OCI-M1 (cell line): ENCODE results near the gene TTC1.
"Not testable (repeated sequence)": the region's sequence is repeated elsewhere in the genome, so short reads cannot be mapped to it uniquely, and the experiment has no call there.

Experiments
- DNase-seq: peaks from one replicate; lab custom pipeline; 2025; lab: John Stamatoyannopoulos, UW

Gene TTC1, protein sequence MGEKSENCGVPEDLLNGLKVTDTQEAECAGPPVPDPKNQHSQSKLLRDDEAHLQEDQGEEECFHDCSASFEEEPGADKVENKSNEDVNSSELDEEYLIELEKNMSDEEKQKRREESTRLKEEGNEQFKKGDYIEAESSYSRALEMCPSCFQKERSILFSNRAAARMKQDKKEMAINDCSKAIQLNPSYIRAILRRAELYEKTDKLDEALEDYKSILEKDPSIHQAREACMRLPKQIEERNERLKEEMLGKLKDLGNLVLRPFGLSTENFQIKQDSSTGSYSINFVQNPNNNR

DNA sequence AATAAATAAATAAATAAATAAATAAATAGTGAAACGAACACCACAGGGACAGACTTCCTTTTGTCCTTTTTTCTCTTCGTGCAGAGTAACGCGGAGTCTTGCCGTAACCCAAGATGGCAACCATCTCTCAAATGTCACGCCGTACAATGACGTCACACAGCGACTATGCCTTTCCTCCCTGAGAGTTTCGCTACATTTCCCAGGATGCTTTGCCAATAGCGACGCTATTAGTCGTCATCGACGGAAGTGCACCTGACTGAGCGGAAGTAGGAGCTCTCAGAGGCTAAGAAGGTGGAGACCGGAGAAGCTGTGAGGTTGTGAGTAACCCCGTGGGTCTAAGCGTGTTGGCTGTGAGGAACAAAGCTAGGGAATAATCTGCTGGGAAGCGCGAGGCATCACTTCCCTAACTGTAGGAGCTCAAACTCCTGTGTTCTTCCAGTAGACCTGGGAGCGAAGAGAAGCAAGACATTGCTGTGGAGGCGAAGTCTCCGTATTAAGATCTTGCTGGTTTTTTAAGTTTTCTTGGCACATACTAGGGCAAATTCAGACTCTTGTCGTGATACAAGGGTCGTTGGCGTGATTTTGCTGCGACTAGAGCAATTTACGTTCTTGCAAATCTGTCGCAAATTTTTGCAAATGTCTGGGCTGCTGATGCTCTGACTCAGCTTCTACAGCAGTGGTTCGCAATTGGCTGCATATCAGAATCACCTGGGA lies at the start of gene TTC1:
Gene TTC1 (plus strand): TSS at position 263 of the 714 bp plus-strand sequence. CDS start 1,390 bp downstream, outside the sequence.
- peak; percentile 98 for DNase-seq

DNA sequence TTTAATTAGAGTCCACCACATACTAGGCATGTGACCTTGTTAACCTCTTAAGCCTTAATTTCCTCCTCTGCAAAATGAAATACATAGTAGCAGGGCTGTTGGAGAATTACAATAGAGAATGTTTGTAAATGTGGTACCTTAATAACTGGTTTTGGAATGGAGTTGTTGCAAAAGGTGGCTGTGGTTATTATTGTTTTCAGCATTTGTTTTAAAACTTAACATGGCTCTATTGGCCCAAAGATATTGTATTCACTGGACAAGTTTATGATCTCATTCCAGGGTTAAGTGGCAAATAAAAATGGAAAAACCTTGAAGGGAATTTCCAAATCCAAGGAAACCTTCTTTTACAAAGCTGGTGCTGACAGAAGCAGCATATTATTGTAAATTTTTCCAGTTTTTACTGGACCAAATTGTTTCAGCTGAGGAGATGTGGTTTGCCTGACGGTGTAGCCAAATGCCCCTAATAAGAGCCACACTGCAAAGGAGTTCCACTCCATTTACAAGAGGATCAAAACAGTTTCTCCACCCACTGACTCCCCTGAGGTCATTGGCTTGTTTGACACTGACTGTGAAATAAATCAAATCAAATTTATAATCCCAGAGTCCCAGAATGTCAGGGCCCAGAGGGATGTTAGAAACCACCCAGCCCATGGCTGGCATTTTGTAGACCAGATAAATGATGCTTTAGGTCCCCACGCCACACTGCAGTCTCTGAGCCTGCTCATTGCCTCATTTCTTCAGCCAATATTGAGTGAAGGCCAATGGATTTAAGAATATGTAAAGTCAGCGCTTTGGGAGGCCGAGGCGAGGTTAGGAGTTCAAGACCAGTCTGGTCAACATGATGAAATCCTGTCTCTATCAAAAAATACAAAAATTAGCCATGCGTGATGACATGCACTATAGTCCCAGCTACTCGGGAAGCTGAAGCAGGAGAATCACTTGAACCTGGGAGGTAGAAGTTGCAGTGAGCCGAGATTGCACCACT lies 47.5 kb upstream of the TTC1 start:
- DNase-seq = no peak

- DNase-seq = no peak
Observed at GRCh38 chr5:159962214-159962613, 46.7 kb upstream of the TTC1 start.

DNA sequence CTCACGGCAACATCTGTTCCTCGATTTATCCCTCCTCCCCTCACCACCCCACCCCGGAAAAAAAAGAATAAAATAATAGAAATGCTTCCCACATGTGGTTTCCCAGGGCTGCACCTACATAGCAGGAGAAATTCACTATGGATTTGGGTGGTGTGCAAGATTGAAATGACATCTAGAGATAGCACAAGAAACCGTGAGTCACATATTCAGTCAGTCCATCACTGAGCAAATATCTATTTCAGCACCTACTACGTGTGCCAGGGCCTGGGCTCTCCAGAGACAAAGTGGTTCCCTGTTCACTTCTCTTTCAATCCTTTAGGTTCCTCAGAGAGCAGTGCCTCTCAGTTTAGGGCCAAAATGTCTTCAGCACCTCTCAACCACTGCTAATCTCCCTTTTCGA lies 45.0 kb upstream of the TTC1 start:
- DNase-seq = no peak

DNA sequence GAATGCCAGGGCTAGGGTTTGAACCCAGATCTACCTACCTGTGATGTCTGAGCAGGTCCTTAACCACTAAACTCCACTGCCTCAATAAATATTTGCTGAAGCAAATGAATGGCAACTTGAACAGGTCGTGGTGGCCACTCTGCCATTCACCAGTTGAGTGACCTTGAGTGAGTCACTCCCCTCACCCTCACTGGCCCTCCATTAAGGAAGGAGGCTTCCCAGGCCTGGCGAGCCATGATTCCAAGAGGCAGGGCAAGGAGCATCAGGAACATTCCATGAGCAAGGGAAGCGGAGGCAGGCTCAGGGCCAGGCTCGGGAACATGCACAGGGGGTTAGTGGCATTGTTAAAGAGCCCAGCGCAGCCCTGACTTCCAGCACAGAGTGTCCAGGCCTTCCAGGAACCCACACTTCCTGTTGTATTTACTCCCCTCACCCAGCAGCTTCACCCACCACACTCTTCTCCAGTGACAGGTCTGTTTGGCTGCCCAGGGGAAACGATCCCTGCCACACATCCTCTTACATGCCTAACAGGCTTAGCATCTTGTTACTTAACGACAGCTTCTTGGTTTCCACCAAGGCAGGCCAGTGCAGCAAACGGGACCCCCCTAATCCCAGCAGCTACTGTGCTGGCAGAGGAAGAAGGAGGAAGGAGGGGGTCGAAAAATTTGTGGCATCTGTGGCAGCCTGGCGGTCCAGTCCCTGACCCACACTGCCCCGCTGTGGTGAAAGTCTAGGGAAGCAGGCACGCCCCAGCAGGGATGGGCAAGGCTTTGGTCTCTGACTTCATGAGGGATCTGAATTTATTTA lies 43.7 kb upstream of the TTC1 start:
- DNase-seq = peak; percentile 60

DNA sequence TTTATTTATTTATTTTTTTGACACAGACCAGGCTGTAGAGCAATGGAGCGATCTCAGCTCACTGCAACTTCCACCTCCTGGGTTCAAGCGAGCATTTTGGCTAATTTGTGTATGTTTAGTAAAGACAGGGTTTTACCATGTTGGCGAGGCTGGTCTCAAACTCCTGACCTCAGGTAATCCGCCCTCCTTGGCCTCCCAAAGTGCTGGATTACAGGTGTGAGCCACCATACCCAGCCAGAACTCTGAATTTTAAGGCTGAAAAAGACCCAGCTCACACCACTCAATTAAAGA lies 43.2 kb upstream of the TTC1 start:
- not testable (repeated sequence) for DNase-seq

GRCh38 chr5:159969966-159970365 lies 39.0 kb upstream of the TTC1 start:
- no peak for DNase-seq

DNA sequence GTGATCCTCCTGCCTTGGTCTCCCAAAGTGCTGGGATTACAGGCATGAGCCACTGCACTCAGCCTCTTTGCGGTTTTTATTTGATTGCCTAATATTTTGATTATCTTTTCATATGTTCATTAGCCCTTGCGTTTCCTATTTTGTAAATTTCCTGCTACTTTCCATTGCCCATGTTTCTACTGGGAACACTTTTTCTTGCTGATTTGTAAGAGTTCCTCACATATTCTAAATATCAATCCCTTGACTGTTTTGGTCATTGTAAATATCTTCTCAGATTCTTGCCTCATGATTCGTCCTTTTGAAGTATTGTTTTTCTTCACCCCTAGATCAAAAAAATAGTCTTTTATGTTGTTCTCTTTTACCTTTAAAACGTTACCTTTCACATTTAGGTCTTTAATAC lies 37.9 kb upstream of the TTC1 start:
- DNase-seq = no peak

DNA sequence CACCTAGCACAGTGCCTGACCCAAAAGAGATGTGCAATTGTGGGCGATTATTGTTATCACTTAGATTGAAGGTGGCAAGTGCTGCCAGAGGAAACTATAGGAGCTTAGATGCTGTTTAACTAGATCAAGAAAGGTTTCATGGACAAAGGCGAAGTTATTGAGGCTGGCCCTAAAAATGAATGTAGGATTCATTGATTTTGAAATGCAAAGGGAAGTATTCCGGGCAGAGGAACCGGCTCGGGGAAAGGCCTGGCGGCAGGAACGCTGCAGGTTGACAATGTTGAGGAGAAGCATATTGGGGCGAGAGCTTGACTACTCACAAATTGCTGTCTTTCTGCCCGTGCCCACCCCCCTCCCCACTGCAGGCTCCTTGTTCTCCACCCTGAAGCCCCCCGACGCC lies 37.4 kb upstream of the TTC1 start:
- DNase-seq = no peak

DNA sequence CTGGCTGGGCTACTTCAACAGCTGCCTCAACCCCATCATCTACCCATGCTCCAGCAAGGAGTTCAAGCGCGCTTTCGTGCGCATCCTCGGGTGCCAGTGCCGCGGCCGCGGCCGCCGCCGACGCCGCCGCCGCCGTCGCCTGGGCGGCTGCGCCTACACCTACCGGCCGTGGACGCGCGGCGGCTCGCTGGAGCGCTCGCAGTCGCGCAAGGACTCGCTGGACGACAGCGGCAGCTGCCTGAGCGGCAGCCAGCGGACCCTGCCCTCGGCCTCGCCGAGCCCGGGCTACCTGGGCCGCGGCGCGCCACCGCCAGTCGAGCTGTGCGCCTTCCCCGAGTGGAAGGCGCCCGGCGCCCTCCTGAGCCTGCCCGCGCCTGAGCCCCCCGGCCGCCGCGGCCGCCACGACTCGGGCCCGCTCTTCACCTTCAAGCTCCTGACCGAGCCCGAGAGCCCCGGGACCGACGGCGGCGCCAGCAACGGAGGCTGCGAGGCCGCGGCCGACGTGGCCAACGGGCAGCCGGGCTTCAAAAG lies 36.9 kb upstream of the TTC1 start:
- DNase-seq = no peak

- DNase-seq = no peak
Observed at GRCh38 chr5:159972538-159973362, 36.2 kb upstream of the TTC1 start.

GRCh38 chr5:159975462-159976019 lies 33.4 kb upstream of the TTC1 start:
- peak; percentile 16 for DNase-seq

DNA sequence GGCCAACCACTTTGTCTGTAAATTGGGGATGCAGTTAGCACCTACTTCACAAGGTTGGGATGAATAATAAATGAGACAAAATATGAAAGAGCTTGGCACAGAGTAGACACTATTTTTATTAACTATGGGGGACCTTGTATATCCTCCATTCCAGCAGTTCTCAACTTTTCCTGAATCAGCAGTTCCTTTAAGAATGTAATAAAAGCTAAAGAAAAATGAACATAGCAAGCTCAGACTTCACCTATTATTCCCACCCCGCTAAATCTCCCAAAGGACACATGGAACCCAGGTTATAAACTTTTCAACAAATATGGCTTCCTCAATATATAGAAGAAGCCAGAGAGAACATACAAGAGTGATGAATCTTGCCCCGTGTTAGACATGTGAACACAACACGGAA lies 32.0 kb upstream of the TTC1 start:
- DNase-seq = no peak

DNA sequence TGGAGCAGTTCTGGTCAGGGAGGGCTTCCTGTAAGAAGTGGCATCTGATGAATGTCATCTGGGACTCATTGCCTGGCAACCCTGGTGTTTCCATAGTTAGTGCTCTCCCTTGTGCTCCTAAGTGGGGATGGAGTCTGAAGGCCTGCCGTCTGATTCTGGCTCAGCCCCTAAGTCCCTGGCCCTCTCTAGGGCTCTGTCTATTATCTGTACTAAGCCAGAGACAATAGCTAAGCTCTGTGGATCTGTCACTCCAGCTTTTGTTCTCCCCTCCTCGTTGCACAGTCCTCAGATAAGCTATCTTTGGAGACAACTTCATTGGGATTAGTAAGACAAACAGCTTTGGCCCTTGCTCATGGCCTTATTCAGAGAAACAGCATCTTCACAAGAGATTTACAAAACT lies 30.6 kb upstream of the TTC1 start:
- no peak for DNase-seq

DNA sequence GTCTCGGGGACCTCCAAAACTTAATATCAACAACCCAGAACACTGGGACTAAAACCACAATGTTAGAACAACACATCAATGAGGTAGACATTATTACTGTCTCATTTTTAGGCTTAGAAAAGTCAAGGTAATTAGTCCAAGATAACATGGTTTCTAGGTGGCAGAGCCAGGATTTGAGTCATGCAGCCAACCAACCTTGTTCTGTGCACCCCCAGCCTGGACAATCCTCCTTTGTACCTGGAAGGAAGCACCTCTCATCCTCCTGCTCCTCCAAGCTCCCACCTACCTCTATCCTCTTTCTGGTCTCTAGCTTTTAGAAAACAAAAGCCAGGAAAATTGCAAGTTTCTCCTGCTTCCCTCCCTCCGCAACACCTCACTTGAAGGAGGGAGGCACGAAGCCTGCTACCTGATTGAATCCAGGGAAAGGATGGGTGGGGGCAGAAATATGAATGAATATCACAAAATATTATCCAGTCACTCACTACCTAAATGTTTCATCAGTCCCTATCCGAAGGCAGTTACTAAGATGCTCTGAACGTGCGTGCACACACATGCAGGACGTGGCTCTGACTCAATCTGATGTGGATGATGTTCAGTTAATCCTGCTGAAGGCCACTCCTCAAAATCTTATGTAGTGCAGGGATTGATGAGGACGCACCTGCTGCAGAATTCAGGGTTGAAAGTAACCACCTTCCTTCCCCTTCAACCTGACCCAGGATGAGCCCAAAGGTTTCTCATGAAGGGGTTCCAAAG lies 26.3 kb upstream of the TTC1 start:
- DNase-seq = no peak

- peak; percentile 80 for DNase-seq
Observed at GRCh38 chr5:159987031-159987674, 21.8 kb upstream of the TTC1 start.

- DNase-seq = peak; percentile 8
Observed at GRCh38 chr5:159990506-159990905, 18.4 kb upstream of the TTC1 start.

- no peak for DNase-seq
Observed at GRCh38 chr5:159992566-159992965, 16.4 kb upstream of the TTC1 start.

GRCh38 chr5:159993194-159993593 lies 15.7 kb upstream of the TTC1 start:
- no peak for DNase-seq
